ENCODE data around the gene TSPAN18. TPM values are rescaled to one million over a fixed set of nuclear protein-coding genes. Genes with fewer than 3 reads are reported as not detected.

Gene TSPAN18
- total RNA-seq, 1 experiment from 2014 or later, result 0.77 TPM

DNA sequence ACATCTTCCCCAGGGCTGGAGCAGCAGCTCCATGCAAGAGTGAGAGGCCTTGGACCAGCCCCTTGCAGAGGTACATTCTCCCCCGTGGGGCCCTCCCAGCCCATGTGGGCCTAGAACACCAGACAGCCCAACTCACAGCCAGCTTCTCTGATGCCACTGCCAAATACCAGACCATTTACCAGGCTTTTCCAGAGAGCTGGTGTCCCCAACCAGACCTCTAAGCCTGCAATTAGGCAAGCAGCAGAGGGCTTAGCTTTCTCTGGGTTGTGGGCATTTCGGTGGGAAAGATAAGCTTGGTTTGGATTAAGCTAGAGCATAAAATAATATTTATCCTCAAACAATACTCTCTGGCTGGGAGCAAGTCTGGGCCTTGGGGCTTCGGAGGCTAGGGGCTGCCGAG, 148.3 kb downstream of the TSPAN18 start:
- TF ChIP-seq, protein P1, sequence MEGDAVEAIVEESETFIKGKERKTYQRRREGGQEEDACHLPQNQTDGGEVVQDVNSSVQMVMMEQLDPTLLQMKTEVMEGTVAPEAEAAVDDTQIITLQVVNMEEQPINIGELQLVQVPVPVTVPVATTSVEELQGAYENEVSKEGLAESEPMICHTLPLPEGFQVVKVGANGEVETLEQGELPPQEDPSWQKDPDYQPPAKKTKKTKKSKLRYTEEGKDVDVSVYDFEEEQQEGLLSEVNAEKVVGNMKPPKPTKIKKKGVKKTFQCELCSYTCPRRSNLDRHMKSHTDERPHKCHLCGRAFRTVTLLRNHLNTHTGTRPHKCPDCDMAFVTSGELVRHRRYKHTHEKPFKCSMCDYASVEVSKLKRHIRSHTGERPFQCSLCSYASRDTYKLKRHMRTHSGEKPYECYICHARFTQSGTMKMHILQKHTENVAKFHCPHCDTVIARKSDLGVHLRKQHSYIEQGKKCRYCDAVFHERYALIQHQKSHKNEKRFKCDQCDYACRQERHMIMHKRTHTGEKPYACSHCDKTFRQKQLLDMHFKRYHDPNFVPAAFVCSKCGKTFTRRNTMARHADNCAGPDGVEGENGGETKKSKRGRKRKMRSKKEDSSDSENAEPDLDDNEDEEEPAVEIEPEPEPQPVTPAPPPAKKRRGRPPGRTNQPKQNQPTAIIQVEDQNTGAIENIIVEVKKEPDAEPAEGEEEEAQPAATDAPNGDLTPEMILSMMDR (IDR thresholded peaks at IDR 0.05; ENCODE audit: unreplicated experiment), result no peak
- no TSS peak for BruUV-seq (replicated peaks)
- no peaks in the 10 kb centered on the region for H3K36me3 Mint-ChIP-seq (ENCODE audit: insufficient read depth, unreplicated experiment)
- no peaks in the 10 kb centered on the region for H3K9me3 Mint-ChIP-seq (ENCODE audit: unreplicated experiment)
- CTCF ChIA-PET, result interaction anchor here (0.7 to 1.9 kb wide), 4 partner anchors 10 to 51 kb away, joined by 3 to 6 read pairs (median 4); no protein-coding TSS in a partner anchor
- no peaks in the 10 kb centered on the region for H3K27me3 Mint-ChIP-seq (ENCODE audit: insufficient read depth, unreplicated experiment)
- H3K4me3 Mint-ChIP-seq (ENCODE audit: unreplicated experiment), result no peak overlapping the region
- intact Hi-C loops (cut with micrococcal nuclease), result no loop called here
- no peaks in the 10 kb centered on the region for H3K4me1 Mint-ChIP-seq (ENCODE audit: insufficient read depth, unreplicated experiment)
- no peak for DNase-seq (ENCODE audit: unreplicated experiment)
- POLR2A ChIA-PET, result no interaction called here
- no peak overlapping the region for H3K27ac Mint-ChIP-seq (ENCODE audit: low read depth, unreplicated experiment)

DNA sequence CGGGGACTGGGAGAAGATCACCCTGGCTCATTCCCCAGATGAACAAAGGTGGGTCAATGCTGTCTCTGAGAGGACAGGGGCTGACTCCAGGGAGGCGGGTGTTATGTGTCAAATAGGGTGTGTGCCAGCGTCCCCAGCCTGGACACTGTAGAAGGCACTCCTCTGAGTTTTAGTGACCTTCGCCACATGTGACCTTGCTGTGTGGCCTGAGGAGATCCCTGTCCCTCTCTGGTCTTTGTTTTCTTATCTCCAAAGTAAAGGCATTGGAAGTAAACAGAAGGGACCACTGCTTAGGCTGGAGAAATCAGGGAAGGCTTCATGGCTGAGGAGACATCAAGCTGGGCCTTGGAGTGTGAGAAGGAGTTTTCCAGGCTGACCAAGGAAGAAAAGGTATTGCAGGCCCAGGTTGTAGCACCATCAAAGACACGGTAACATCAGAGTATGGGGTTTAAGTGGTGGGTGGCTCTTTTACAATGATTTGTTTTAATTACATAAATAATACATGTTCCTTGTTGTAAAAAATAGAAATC, 149.5 kb downstream of the TSPAN18 start:
- no peaks in the 10 kb centered on the region for H3K4me1 Mint-ChIP-seq (ENCODE audit: insufficient read depth, unreplicated experiment)
- intact Hi-C loops (cut with micrococcal nuclease), result no loop called here
- no peaks in the 10 kb centered on the region for H3K9me3 Mint-ChIP-seq (ENCODE audit: unreplicated experiment)
- H3K27ac Mint-ChIP-seq (ENCODE audit: low read depth, unreplicated experiment), result no peak overlapping the region
- no TSS peak for BruUV-seq (replicated peaks)
- no peak for DNase-seq (ENCODE audit: unreplicated experiment)
- POLR2A ChIA-PET, result interaction anchor here (1.5 kb wide), 1 partner anchor 11 kb away, joined by 3 read pairs; no protein-coding TSS in a partner anchor
- TF ChIP-seq, protein P1 (IDR thresholded peaks at IDR 0.05; ENCODE audit: unreplicated experiment), result no peak
- H3K36me3 Mint-ChIP-seq (ENCODE audit: insufficient read depth, unreplicated experiment), result no peaks in the 10 kb centered on the region
- H3K4me3 Mint-ChIP-seq (ENCODE audit: unreplicated experiment), result no peak overlapping the region
- CTCF ChIA-PET, result interaction anchor here (0.5 to 1.2 kb wide), 3 partner anchors 50 to 493 kb away, joined by 3 read pairs; no protein-coding TSS in a partner anchor
- peaks cover under 1% of the 10 kb centered on the region for H3K27me3 Mint-ChIP-seq (ENCODE audit: insufficient read depth, unreplicated experiment)

DNA sequence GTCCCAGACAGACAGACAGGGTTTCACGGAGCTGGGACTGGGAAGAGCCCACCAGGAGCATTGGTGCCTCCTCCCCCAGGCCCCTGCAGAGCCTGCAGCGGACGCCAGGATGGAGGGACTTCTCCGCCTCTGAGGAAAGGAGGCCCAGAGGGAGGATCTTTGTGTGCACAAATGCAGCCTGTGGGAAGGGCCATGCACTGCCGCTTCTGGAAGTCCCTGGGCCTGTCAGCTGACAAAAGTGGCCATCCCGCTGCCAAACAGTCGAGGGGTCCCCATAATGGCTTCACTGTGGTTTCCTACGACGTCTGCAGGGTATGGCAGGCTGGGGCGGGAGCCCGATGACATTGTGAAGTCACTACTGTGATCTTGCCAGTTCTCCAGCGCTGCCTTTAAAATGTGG, 150.1 kb downstream of the TSPAN18 start:
- ChIA-PET POLR2A (interaction anchor here (1.5 kb wide), 1 partner anchor 12 kb away, joined by 3 read pairs; no protein-coding TSS in a partner anchor), CTCF (no interaction called here)
- TF ChIP-seq, protein P1 (IDR thresholded peaks at IDR 0.05; ENCODE audit: unreplicated experiment), result no peak
- intact Hi-C loops (cut with micrococcal nuclease), result no loop called here
- H3K27me3 Mint-ChIP-seq (ENCODE audit: insufficient read depth, unreplicated experiment), result peaks cover 7% of the 10 kb centered on the region
- H3K4me1 Mint-ChIP-seq (ENCODE audit: insufficient read depth, unreplicated experiment), result no peaks in the 10 kb centered on the region
- BruUV-seq (replicated peaks), result no TSS peak
- no peak overlapping the region for H3K27ac Mint-ChIP-seq (ENCODE audit: low read depth, unreplicated experiment)
- DNase-seq (ENCODE audit: unreplicated experiment), result no peak
- no peaks in the 10 kb centered on the region for H3K9me3 Mint-ChIP-seq (ENCODE audit: unreplicated experiment)
- no peaks in the 10 kb centered on the region for H3K36me3 Mint-ChIP-seq (ENCODE audit: insufficient read depth, unreplicated experiment)
- no peak overlapping the region for H3K4me3 Mint-ChIP-seq (ENCODE audit: unreplicated experiment)

DNA sequence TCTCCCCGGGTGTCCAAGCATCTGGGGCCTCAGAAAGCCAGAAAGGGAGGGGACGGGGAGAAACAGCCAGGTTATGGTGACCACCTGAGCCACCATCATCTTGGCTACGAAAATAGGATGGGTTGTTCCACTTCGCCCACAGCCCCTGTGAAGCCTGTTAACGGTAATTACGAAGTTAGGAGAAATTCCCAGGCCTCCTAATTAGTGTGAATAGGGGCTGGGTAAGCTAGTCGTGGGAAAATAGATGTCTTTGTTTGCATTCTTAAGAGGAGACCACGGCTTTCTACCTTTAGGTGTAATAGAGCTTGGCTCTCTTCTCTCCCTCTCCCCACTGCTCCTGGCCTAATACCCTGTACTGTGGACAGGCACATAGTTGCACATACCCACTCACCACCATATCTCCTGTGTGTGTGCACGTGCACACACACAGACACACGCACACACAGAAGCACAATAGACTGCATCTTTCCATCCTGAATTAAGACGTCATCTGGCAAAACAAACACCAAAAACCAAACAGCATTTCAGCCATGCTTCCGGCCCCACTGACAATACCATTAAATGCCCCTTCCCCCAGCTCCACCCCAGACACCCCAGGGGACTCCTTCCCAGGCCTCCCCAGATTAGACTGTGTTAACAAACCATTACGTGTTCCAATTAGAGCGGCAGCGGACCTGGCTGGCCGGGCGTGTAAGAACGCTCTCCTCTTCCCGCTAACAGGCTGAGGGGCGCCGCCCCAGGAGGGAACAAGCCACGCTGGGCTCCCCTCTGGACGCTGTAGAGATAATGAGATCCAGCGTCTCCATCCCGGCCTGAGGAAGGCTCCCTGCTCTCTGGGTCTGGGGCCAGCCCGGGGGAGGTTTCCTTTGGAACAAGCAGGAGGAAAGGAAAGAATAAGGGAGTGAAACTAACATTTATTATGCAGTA, 151.1 kb downstream of the TSPAN18 start:
- BruUV-seq (replicated peaks), result no TSS peak
- no peak for DNase-seq (ENCODE audit: unreplicated experiment)
- H3K27me3 Mint-ChIP-seq (ENCODE audit: insufficient read depth, unreplicated experiment), result peaks cover 16% of the 10 kb centered on the region
- no peak overlapping the region for H3K4me3 Mint-ChIP-seq (ENCODE audit: unreplicated experiment)
- TF ChIP-seq, protein P1 (IDR thresholded peaks at IDR 0.05; ENCODE audit: unreplicated experiment), result no peak
- intact Hi-C loops (cut with micrococcal nuclease), result no loop called here
- H3K4me1 Mint-ChIP-seq (ENCODE audit: insufficient read depth, unreplicated experiment), result no peaks in the 10 kb centered on the region
- no peak overlapping the region for H3K27ac Mint-ChIP-seq (ENCODE audit: low read depth, unreplicated experiment)
- no peaks in the 10 kb centered on the region for H3K36me3 Mint-ChIP-seq (ENCODE audit: insufficient read depth, unreplicated experiment)
- no peaks in the 10 kb centered on the region for H3K9me3 Mint-ChIP-seq (ENCODE audit: unreplicated experiment)
- ChIA-PET POLR2A (interaction anchor here (1.5 kb wide), 1 partner anchor 13 kb away, joined by 3 read pairs; no protein-coding TSS in a partner anchor), CTCF (no interaction called here)

All from MCF 10A (cell line).